Measurements from ENCODE around the gene NEK3.

DNA sequence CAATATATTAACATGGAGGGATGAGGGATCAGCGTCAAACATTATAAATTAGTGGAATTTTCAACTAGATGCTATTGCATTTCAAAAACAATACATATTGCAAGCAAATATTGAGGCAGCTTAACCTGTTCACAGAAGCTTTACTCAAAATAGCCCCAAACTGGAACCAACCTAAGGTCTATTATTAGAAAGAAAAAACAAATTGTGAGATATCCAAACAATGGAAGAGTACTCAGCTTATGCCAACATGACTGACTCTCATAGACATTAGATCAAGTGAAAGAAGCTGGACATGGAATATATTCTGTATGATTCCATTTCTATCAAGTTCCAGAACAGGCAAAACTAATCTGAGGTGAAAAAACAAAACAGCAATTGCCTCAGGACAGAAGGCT, 27.6 kb upstream of the NEK3 start:
- TF ChIP-seq, protein P1, sequence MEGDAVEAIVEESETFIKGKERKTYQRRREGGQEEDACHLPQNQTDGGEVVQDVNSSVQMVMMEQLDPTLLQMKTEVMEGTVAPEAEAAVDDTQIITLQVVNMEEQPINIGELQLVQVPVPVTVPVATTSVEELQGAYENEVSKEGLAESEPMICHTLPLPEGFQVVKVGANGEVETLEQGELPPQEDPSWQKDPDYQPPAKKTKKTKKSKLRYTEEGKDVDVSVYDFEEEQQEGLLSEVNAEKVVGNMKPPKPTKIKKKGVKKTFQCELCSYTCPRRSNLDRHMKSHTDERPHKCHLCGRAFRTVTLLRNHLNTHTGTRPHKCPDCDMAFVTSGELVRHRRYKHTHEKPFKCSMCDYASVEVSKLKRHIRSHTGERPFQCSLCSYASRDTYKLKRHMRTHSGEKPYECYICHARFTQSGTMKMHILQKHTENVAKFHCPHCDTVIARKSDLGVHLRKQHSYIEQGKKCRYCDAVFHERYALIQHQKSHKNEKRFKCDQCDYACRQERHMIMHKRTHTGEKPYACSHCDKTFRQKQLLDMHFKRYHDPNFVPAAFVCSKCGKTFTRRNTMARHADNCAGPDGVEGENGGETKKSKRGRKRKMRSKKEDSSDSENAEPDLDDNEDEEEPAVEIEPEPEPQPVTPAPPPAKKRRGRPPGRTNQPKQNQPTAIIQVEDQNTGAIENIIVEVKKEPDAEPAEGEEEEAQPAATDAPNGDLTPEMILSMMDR (IDR thresholded peaks at IDR 0.05; ENCODE audit: low read length) = no peak
- no peak for TF ChIP-seq EZH2 (IDR thresholded peaks at IDR 0.05; ENCODE audit: borderline replicate concordance, low read length)
